Measurements from ENCODE around the gene PARD3. TPM values are rescaled to one million over a fixed set of nuclear protein-coding genes. Genes with fewer than 3 reads are reported as not detected.

Gene PARD3
- total and polyA plus RNA-seq, 10 of the 15 experiments (the other 5 are each of a cell fraction or from before 2014, with no cell fraction given) = 2.6 to 43.1 (median 13.9) TPM

DNA sequence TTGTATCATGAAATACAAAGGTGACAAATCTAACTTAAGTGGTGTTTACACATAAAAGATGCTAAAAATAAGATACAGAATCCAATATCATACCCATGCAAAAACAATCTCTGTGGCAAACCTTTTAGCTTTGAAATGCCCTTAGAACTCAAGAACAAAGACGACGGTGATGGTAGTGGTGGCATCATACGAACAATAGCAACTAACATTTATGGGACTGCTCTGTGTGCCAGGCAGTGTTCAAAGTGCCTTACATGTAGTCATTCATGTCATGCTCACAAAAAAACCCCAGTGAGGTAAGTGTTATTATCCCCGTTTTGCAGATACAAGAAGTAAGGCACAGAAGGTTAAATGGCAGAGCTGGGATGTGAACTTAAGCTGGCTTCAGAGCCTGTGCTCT is 563.9 kb downstream of the PARD3 start (continued):
- TF ChIP-seq, protein P1, sequence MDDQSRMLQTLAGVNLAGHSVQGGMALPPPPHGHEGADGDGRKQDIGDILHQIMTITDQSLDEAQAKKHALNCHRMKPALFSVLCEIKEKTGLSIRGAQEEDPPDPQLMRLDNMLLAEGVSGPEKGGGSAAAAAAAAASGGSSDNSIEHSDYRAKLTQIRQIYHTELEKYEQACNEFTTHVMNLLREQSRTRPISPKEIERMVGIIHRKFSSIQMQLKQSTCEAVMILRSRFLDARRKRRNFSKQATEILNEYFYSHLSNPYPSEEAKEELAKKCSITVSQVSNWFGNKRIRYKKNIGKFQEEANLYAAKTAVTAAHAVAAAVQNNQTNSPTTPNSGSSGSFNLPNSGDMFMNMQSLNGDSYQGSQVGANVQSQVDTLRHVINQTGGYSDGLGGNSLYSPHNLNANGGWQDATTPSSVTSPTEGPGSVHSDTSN (IDR thresholded peaks at IDR 0.05; ENCODE audit: insufficient replicate concordance, low read depth, low read length) = no peak
- TF ChIP-seq TCF3 (IDR thresholded peaks at IDR 0.05; ENCODE audit: borderline replicate concordance, insufficient read depth, low read depth, low read length) (no peak), NFYB (IDR thresholded peaks at IDR 0.05; ENCODE audit: insufficient read depth, low read depth, low read length) (no peak), JUNB (IDR thresholded peaks at IDR 0.05) (no peak), BCLAF1 (IDR thresholded peaks at IDR 0.05) (no peak), RB1 (IDR thresholded peaks at IDR 0.05; ENCODE audit: borderline replicate concordance) (no peak), POLR2AphosphoS2 (IDR thresholded peaks at IDR 0.05; ENCODE audit: low read depth, low read length) (no peak), SUPT20H (IDR thresholded peaks at IDR 0.05; ENCODE audit: borderline replicate concordance, control insufficient read depth, low read depth, low read length) (no peak), NFIC (IDR thresholded peaks at IDR 0.05; ENCODE audit: low read depth, low read length) (no peak)
- TF ChIP-seq, protein P2, sequence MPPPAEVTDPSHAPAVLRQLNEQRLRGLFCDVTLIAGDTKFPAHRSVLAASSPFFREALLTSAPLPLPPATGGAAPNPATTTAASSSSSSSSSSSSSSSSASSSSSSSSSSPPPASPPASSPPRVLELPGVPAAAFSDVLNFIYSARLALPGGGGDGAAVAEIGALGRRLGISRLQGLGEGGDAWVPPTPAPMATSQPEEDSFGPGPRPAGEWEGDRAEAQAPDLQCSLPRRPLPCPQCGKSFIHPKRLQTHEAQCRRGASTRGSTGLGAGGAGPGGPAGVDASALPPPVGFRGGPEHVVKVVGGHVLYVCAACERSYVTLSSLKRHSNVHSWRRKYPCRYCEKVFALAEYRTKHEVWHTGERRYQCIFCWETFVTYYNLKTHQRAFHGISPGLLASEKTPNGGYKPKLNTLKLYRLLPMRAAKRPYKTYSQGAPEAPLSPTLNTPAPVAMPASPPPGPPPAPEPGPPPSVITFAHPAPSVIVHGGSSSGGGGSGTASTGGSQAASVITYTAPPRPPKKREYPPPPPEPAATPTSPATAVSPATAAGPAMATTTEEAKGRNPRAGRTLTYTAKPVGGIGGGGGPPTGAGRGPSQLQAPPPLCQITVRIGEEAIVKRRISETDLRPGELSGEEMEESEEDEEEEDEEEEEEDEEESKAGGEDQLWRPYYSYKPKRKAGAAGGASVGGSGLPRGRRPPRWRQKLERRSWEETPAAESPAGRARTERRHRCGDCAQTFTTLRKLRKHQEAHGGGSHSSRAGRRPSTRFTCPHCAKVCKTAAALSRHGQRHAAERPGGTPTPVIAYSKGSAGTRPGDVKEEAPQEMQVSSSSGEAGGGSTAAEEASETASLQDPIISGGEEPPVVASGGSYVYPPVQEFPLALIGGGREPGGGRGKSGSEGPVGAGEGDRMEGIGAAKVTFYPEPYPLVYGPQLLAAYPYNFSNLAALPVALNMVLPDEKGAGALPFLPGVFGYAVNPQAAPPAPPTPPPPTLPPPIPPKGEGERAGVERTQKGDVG (CRISPR knock-in tag; IDR thresholded peaks at IDR 0.05) = no peak
- TF ChIP-seq, protein P3, sequence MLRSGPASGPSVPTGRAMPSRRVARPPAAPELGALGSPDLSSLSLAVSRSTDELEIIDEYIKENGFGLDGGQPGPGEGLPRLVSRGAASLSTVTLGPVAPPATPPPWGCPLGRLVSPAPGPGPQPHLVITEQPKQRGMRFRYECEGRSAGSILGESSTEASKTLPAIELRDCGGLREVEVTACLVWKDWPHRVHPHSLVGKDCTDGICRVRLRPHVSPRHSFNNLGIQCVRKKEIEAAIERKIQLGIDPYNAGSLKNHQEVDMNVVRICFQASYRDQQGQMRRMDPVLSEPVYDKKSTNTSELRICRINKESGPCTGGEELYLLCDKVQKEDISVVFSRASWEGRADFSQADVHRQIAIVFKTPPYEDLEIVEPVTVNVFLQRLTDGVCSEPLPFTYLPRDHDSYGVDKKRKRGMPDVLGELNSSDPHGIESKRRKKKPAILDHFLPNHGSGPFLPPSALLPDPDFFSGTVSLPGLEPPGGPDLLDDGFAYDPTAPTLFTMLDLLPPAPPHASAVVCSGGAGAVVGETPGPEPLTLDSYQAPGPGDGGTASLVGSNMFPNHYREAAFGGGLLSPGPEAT (IDR thresholded peaks at IDR 0.05; ENCODE audit: low read depth) = no peak

Measured in GM12878 (cell line).